Measurements from ENCODE around the gene PASD1. TPM values are rescaled to one million over a fixed set of nuclear protein-coding genes. Genes with fewer than 3 reads are reported as not detected.

Gene PASD1
- total RNA-seq, 5 donors from 2014 or later (not counting 1 experiment from before 2014, with no cell fraction given) = not detected

DNA sequence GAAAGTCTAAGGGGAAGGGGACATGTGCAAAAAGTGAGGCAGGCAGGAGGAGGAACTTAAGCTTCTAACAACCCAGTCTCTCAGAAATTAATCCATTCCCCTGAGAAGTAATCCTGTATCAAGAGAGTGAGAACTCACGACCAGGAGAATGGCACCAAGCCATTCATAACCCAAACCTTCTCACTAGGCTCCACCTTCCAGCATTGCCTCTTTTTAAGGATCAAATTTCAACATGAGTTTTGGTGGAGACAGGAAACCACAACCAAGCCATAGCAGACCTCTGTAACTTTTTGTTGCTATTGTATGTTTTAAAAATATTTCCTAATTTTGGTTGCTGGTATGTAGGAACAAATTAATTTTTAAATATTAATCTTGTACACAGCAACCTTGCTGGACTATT, 32.8 kb downstream of the PASD1 start:
- Histone ChIP-seq H3K36me3 (ENCODE audit: control insufficient read depth in 2 of 2, extremely low read depth in 1 of 2, insufficient read depth in 1 of 2, low read length in 1 of 2) (no peaks in the 10 kb centered on the region), H3K27me3 (replicated peaks in 1 of 2; ENCODE audit: control insufficient read depth in 2 of 2, extremely low read depth in 1 of 2, insufficient read depth in 2 of 2, low read length in 1 of 2) (no peaks in the 10 kb centered on the region), H3K27ac (ENCODE audit: low read length) (no peak overlapping the region), H3K9me3 (no peaks in the 10 kb centered on the region), H3K4me1 (ENCODE audit: control insufficient read depth in 1 of 2, extremely low read depth in 1 of 2, insufficient read depth in 2 of 2, low read length in 2 of 2) (no peaks in the 10 kb centered on the region), H3K4me3 (ENCODE audit: control insufficient read depth in 1 of 2, extremely low read depth in 1 of 2, low read length in 1 of 2) (no peak overlapping the region)
- no CpG with 5 or more reads among the region's 1 CpG for WGBS (ENCODE audit: insufficient coverage)
- ChIA-PET POLR2A (no interaction called here), CTCF (interaction anchor here in 1 of 2 donors (0.6 kb wide), 1 partner anchor 62 kb away, joined by 4 read pairs; no protein-coding TSS in a partner anchor)
- ATAC-seq (replicated peaks in 1 of 4) = no peak
- Mint-ChIP-seq H3K36me3 (no peaks in the 10 kb centered on the region), H3K9me3 (no peaks in the 10 kb centered on the region), H3K27ac (no peak overlapping the region), H3K4me3 (no peak overlapping the region), H3K27me3 (peaks cover 6 to 9% of the 10 kb centered on the region in 2 donors), H3K4me1 (no peaks in the 10 kb centered on the region)
- DNase-seq = no peak

DNA sequence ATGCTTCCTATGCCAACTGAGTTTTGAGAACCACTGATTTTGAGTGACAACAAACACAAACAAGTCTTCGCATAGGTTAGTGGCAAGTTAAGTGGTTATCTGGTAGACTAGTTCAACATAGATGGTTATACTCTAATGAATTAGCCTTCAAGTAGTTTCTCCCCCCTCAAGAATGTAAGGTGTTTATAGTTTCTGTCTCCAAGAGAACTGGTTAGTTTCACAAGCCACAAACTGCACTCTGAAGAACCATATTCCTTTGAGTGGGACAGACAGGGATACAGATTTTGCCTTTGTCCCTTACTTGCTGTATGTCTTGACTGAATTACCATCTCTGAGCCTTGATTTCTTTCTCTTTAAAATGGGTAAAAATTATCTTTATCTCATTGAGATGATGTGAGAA, 41.5 kb downstream of the PASD1 start:
- no peaks in the 10 kb centered on the region for H3K9me3 Mint-ChIP-seq
- no peaks in the 10 kb centered on the region for H3K9me3 ChIP-seq
- peaks cover 3 to 27% of the 10 kb centered on the region in 2 donors for H3K27me3 Mint-ChIP-seq
- H3K4me3 ChIP-seq (ENCODE audit: control insufficient read depth in 1 of 2, extremely low read depth in 1 of 2, low read length in 1 of 2) = no peak overlapping the region
- no peak overlapping the region for H3K4me3 Mint-ChIP-seq
- no peaks in the 10 kb centered on the region for H3K27me3 ChIP-seq (replicated peaks in 1 of 2; ENCODE audit: control insufficient read depth in 2 of 2, extremely low read depth in 1 of 2, insufficient read depth in 2 of 2, low read length in 1 of 2)
- H3K4me1 ChIP-seq (ENCODE audit: control insufficient read depth in 1 of 2, extremely low read depth in 1 of 2, insufficient read depth in 2 of 2, low read length in 2 of 2) = no peaks in the 10 kb centered on the region
- CTCF ChIA-PET = no interaction called here
- POLR2A ChIA-PET = no interaction called here
- H3K4me1 Mint-ChIP-seq = no peaks in the 10 kb centered on the region
- ATAC-seq (replicated peaks in 1 of 4) (no peak), DNase-seq (no peak)
- no CpG with 5 or more reads among the region's 1 CpG for WGBS (ENCODE audit: insufficient coverage)
- H3K36me3 Mint-ChIP-seq = no peaks in the 10 kb centered on the region
- H3K27ac Mint-ChIP-seq = no peak overlapping the region
- H3K27ac ChIP-seq (ENCODE audit: low read length) = no peak overlapping the region
- H3K36me3 ChIP-seq (ENCODE audit: control insufficient read depth in 2 of 2, extremely low read depth in 1 of 2, insufficient read depth in 1 of 2, low read length in 1 of 2) = no peaks in the 10 kb centered on the region

DNA sequence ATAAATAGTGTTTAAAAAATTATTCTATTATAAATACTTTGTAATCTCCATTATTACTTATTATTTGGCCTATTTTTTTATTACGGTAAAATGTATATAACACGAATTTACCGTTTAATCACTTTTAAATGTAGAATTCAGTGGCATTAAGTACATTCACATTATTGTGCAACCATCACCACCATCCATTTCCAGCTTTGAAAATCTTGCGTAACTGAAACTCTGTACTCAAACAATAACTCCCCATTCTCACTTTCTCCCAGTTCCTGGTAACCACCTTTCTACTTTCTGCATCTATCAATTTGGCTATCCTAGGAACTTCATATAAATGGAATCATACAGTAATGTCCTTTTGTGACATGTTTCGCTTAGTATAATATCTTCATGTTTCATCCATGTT, 45.7 kb downstream of the PASD1 start:
- H3K4me3 Mint-ChIP-seq = no peak overlapping the region
- no peaks in the 10 kb centered on the region for H3K9me3 Mint-ChIP-seq
- H3K27me3 ChIP-seq (replicated peaks in 1 of 2; ENCODE audit: control insufficient read depth in 2 of 2, extremely low read depth in 1 of 2, insufficient read depth in 2 of 2, low read length in 1 of 2) = no peaks in the 10 kb centered on the region
- no peak overlapping the region for H3K4me3 ChIP-seq (ENCODE audit: control insufficient read depth in 1 of 2, extremely low read depth in 1 of 2, low read length in 1 of 2)
- H3K27ac Mint-ChIP-seq = no peak overlapping the region
- no CpG with 5 or more reads among the region's 5 CpGs for WGBS (ENCODE audit: insufficient coverage)
- POLR2A ChIA-PET = interaction anchor here in 1 of 2 donors (0.6 kb wide), 1 partner anchor 1657 kb away, joined by 4 read pairs; no protein-coding TSS in a partner anchor
- H3K27ac ChIP-seq (ENCODE audit: low read length) = no peak overlapping the region
- DNase-seq (no peak), ATAC-seq (replicated peaks in 1 of 4) (no peak)
- CTCF ChIA-PET = no interaction called here
- H3K9me3 ChIP-seq = no peaks in the 10 kb centered on the region
- H3K36me3 Mint-ChIP-seq = no peaks in the 10 kb centered on the region
- H3K4me1 ChIP-seq (ENCODE audit: control insufficient read depth in 1 of 2, extremely low read depth in 1 of 2, insufficient read depth in 2 of 2, low read length in 2 of 2) = no peaks in the 10 kb centered on the region
- H3K36me3 ChIP-seq (ENCODE audit: control insufficient read depth in 2 of 2, extremely low read depth in 1 of 2, insufficient read depth in 1 of 2, low read length in 1 of 2) = no peaks in the 10 kb centered on the region
- H3K27me3 Mint-ChIP-seq = peaks cover 0 to 11% of the 10 kb centered on the region in 2 donors
- no peaks in the 10 kb centered on the region for H3K4me1 Mint-ChIP-seq

DNA sequence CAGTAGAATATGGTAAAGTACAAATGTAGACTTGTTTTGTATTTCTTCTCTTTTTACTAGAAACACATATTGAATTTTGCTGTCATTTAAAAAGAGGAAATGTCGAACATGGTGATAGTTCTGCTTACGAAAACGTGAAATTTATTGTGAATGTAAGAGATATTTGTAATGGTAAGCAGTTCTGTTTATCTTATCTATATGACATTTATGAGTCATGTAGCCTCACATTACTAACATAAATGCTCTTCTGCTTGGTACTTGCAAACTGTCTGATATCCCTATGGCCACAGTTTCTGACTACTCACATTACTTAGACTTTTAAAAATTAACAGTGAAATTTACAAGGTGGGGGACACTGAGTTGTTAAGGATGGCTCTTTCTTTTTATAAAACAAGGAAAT, 57.9 kb downstream of the PASD1 start:
- no peak overlapping the region for H3K27ac Mint-ChIP-seq
- H3K36me3 ChIP-seq (ENCODE audit: control insufficient read depth in 2 of 2, extremely low read depth in 1 of 2, insufficient read depth in 1 of 2, low read length in 1 of 2) = no peaks in the 10 kb centered on the region
- H3K27me3 ChIP-seq (replicated peaks in 1 of 2; ENCODE audit: control insufficient read depth in 2 of 2, extremely low read depth in 1 of 2, insufficient read depth in 2 of 2, low read length in 1 of 2) = no peaks in the 10 kb centered on the region
- H3K36me3 Mint-ChIP-seq = no peaks in the 10 kb centered on the region
- H3K27ac ChIP-seq (ENCODE audit: low read length) = no peak overlapping the region
- WGBS (ENCODE audit: insufficient coverage) = no CpG with 5 or more reads among the region's 3 CpGs
- ChIA-PET POLR2A (no interaction called here), CTCF (no interaction called here)
- no peaks in the 10 kb centered on the region for H3K9me3 Mint-ChIP-seq
- H3K4me3 Mint-ChIP-seq = no peak overlapping the region
- peaks cover 0 to 9% of the 10 kb centered on the region in 2 donors for H3K27me3 Mint-ChIP-seq
- DNase-seq (no peak), ATAC-seq (replicated peaks in 1 of 4) (no peak)
- no peak overlapping the region for H3K4me3 ChIP-seq (ENCODE audit: control insufficient read depth in 1 of 2, extremely low read depth in 1 of 2, low read length in 1 of 2)
- H3K4me1 ChIP-seq (ENCODE audit: control insufficient read depth in 1 of 2, extremely low read depth in 1 of 2, insufficient read depth in 2 of 2, low read length in 2 of 2) = no peaks in the 10 kb centered on the region
- H3K4me1 Mint-ChIP-seq = no peaks in the 10 kb centered on the region
- no peaks in the 10 kb centered on the region for H3K9me3 ChIP-seq

DNA sequence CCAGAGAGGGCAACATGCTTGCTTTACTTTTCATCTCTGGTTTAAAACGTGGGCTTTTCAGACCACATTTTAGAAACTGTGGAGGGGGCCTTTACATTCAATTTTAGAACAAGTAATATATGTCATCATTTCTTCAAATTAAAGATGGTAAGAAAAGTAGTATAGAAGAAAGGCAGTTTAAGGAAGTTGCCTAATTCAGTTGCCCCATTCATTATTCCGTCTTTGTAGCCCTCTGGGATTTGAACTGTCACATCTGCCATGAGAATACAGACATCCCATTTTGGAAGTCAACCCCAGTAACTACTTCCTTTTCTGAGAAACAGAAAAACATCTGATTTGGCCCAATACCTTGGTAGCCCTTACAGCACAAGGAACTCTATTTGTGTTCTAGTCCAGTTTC, 61.2 kb downstream of the PASD1 start:
- Histone ChIP-seq H3K27ac (ENCODE audit: low read length) (no peak overlapping the region), H3K27me3 (replicated peaks in 1 of 2; ENCODE audit: control insufficient read depth in 2 of 2, extremely low read depth in 1 of 2, insufficient read depth in 2 of 2, low read length in 1 of 2) (no peaks in the 10 kb centered on the region), H3K36me3 (ENCODE audit: control insufficient read depth in 2 of 2, extremely low read depth in 1 of 2, insufficient read depth in 1 of 2, low read length in 1 of 2) (no peaks in the 10 kb centered on the region), H3K4me1 (ENCODE audit: control insufficient read depth in 1 of 2, extremely low read depth in 1 of 2, insufficient read depth in 2 of 2, low read length in 2 of 2) (no peaks in the 10 kb centered on the region), H3K9me3 (no peaks in the 10 kb centered on the region), H3K4me3 (ENCODE audit: control insufficient read depth in 1 of 2, extremely low read depth in 1 of 2, low read length in 1 of 2) (no peak overlapping the region)
- ATAC-seq (replicated peaks in 1 of 4) (no peak), DNase-seq (no peak)
- POLR2A ChIA-PET = no interaction called here
- WGBS (ENCODE audit: insufficient coverage) = no CpG with 5 or more reads among the region's 2 CpGs
- Mint-ChIP-seq H3K27me3 (peaks cover 0 to 9% of the 10 kb centered on the region in 2 donors), H3K4me1 (no peaks in the 10 kb centered on the region), H3K4me3 (no peak overlapping the region), H3K36me3 (no peaks in the 10 kb centered on the region), H3K27ac (no peak overlapping the region), H3K9me3 (no peaks in the 10 kb centered on the region)
- CTCF ChIA-PET = no interaction called here

DNA sequence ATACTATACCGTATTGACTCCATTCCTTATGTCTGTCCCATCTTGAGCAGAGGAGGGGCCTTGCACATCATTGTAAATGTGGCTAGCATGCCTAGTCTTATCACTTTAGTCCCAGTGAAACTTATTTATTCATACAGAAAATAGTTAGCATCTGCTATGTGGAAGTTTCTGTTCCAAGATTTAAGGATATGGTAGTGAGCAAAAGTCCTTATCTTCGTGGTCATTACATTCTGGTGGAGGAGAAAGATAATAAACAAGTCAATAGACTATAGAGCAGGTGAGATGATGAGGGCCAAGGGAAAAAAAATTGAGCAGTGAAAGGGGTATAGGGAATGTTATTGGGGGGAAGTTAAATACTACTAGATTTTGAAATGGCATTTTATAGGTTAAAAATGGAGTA, 68.3 kb downstream of the PASD1 start:
- no peak overlapping the region for H3K4me3 ChIP-seq (ENCODE audit: control insufficient read depth in 1 of 2, extremely low read depth in 1 of 2, low read length in 1 of 2)
- Mint-ChIP-seq H3K36me3 (no peaks in the 10 kb centered on the region), H3K4me1 (no peaks in the 10 kb centered on the region), H3K9me3 (no peaks in the 10 kb centered on the region), H3K27me3 (peaks cover 4 to 16% of the 10 kb centered on the region in 2 donors), H3K27ac (no peak overlapping the region), H3K4me3 (no peak overlapping the region)
- no peak overlapping the region for H3K27ac ChIP-seq (ENCODE audit: low read length)
- H3K4me1 ChIP-seq (ENCODE audit: control insufficient read depth in 1 of 2, extremely low read depth in 1 of 2, insufficient read depth in 2 of 2, low read length in 2 of 2) = no peaks in the 10 kb centered on the region
- POLR2A ChIA-PET = no interaction called here
- ATAC-seq (replicated peaks in 1 of 4) (no peak), DNase-seq (no peak)
- H3K27me3 ChIP-seq (replicated peaks in 1 of 2; ENCODE audit: control insufficient read depth in 2 of 2, extremely low read depth in 1 of 2, insufficient read depth in 2 of 2, low read length in 1 of 2) = no peaks in the 10 kb centered on the region
- no peaks in the 10 kb centered on the region for H3K9me3 ChIP-seq
- no CpG with 5 or more reads among the region's 2 CpGs for WGBS (ENCODE audit: insufficient coverage)
- CTCF ChIA-PET = no interaction called here
- no peaks in the 10 kb centered on the region for H3K36me3 ChIP-seq (ENCODE audit: control insufficient read depth in 2 of 2, extremely low read depth in 1 of 2, insufficient read depth in 1 of 2, low read length in 1 of 2)

DNA sequence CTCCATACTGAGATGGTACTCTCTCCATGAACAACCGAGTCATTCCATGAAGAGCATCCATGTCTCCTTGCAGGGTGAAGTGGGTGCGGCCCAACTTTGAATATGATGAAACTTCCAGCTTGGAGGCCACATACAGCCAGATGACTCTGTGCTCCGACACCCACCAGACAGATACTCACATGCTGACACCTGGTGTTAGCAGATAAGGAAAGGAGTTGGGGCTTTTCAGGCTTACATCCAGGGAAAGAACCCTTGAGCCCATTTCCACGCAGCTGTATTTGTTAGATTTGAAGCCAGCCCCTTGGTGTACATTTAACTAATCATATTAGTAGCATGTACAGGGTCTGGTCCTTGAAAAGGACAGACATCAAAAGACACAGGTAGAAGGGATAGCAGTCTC, 69.7 kb downstream of the PASD1 start:
- Mint-ChIP-seq H3K4me1 (no peaks in the 10 kb centered on the region), H3K36me3 (no peaks in the 10 kb centered on the region), H3K27me3 (peaks cover 4 to 20% of the 10 kb centered on the region in 2 donors), H3K4me3 (no peak overlapping the region), H3K9me3 (no peaks in the 10 kb centered on the region), H3K27ac (no peak overlapping the region)
- H3K36me3 ChIP-seq (ENCODE audit: control insufficient read depth in 2 of 2, extremely low read depth in 1 of 2, insufficient read depth in 1 of 2, low read length in 1 of 2) = no peaks in the 10 kb centered on the region
- WGBS (ENCODE audit: insufficient coverage) = no CpG with 5 or more reads among the region's 4 CpGs
- no peaks in the 10 kb centered on the region for H3K4me1 ChIP-seq (ENCODE audit: control insufficient read depth in 1 of 2, extremely low read depth in 1 of 2, insufficient read depth in 2 of 2, low read length in 2 of 2)
- no peaks in the 10 kb centered on the region for H3K9me3 ChIP-seq
- ATAC-seq (replicated peaks in 1 of 4) (no peak), DNase-seq (no peak)
- H3K27me3 ChIP-seq (replicated peaks in 1 of 2; ENCODE audit: control insufficient read depth in 2 of 2, extremely low read depth in 1 of 2, insufficient read depth in 2 of 2, low read length in 1 of 2) = no peaks in the 10 kb centered on the region
- ChIA-PET CTCF (no interaction called here), POLR2A (no interaction called here)
- H3K27ac ChIP-seq (ENCODE audit: low read length) = no peak overlapping the region
- no peak overlapping the region for H3K4me3 ChIP-seq (ENCODE audit: control insufficient read depth in 1 of 2, extremely low read depth in 1 of 2, low read length in 1 of 2)

Data from T-cell (primary cell).